GM12878 (cell line): ENCODE measurements around the gene MAP6D1.

ENCODE experiments used
- CTCF ChIP-seq, 3 experiments: IDR thresholded peaks in 2 of 3; conservative IDR thresholded peaks in 1 of 3; 2 replicates each; pipeline ENCODE4 v1.5.1; 2011; ENCODE audit warnings: low read depth in 3 of 3, low read length in 3 of 3, mild to moderate bottlenecking in 3 of 3, control low read depth in 2 of 3, moderate library complexity in 2 of 3, inconsistent platforms in 1 of 3, mixed read lengths in 1 of 3; ENCODE audit not compliant: control insufficient read depth in 2 of 3, insufficient read depth in 1 of 3; ENCODE audit errors: extremely low read depth in 1 of 3
- FOXK2 ChIP-seq: fragments of 450-650 bp; IDR thresholded peaks from 2 replicates; pipeline ENCODE4 v1.6.1; 2017; ENCODE audit warnings: mild to moderate bottlenecking, moderate library complexity
- GABPA ChIP-seq: IDR thresholded peaks from 2 replicates; pipeline ENCODE4 v1.6.1; 2014; ENCODE audit warnings: antibody characterized with exemption, low read depth, mild to moderate bottlenecking, inconsistent platforms
- NFXL1 ChIP-seq: fragments of 450-650 bp; IDR thresholded peaks from 2 replicates; pipeline ENCODE4 v1.6.1; 2017; ENCODE audit warnings: antibody characterized with exemption, mild to moderate bottlenecking, borderline replicate concordance
- POLR2A ChIP-seq: IDR thresholded peaks from 2 replicates; pipeline ENCODE4 v1.6.1; 2011; ENCODE audit warnings: low read depth, mild to moderate bottlenecking, low read length

GRCh38 chr3:183792976-183793375, 32.4 kb downstream of the MAP6D1 start:
- TF ChIP-seq NFXL1 (no peak), POLR2A (no peak), CTCF (IDR thresholded peaks at IDR 0.05 in 2 of 3, conservative IDR thresholded peaks at IDR 0.05 in 1 of 3; ENCODE audit: control insufficient read depth in 2 of 3, extremely low read depth in 1 of 3, insufficient read depth in 1 of 3, low read depth in 3 of 3, low read length in 3 of 3) (no peak), GABPA (no peak), FOXK2 (no peak)
